ENCODE measurements around the gene SLC39A7. TPM values are rescaled to one million over a fixed set of nuclear protein-coding genes. Genes with fewer than 3 reads are reported as not detected.

SLC39A7 gene
- total and polyA plus RNA-seq, 7 experiments from 2014 or later, result 19.1 to 51.9 (median 24.8) TPM

DNA sequence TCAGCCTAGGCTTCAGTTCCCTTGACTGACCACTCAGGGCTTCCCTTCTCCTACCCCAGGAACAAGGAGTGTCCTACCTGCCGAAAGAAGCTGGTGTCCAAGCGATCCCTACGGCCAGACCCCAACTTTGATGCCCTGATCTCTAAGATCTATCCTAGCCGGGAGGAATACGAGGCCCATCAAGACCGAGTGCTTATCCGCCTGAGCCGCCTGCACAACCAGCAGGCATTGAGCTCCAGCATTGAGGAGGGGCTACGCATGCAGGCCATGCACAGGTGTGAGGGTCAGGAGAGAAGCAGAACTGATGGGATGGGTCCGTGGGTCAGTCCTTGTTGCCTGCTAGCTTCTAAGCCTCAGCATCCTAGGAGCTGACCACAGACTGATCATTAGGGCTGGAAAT is 9.2 kb downstream of the SLC39A7 start:
- H3K27ac Mint-ChIP-seq, result peak overlapping the region in 4 of 9 donors; percentile 87 to 96 (median 92)
- H3K9me3 Mint-ChIP-seq, result peaks cover 0 to 1% (median 0%) of the 10 kb centered on the region in 11 donors
- peaks cover 0 to 3% of the 10 kb centered on the region in 2 donors for H3K27me3 ChIP-seq (ENCODE audit: control insufficient read depth in 2 of 2, insufficient read depth in 2 of 2, low read length in 2 of 2)
- peak overlapping the region in 9 of 10 donors; percentile 6 to 96 (median 84) for H3K4me3 Mint-ChIP-seq
- H3K4me3 ChIP-seq (ENCODE audit: low read length), result no peak overlapping the region
- H3K27me3 Mint-ChIP-seq, result peaks cover 0 to 30% (median 6%) of the 10 kb centered on the region in 5 donors
- peaks cover 18 to 33% of the 10 kb centered on the region in 2 donors for H3K4me1 ChIP-seq (ENCODE audit: control insufficient read depth in 2 of 2, insufficient read depth in 2 of 2, low read length in 2 of 2)
- H3K9me3 ChIP-seq (ENCODE audit: control insufficient read depth in 2 of 3, low read length in 3 of 3), result no peaks in the 10 kb centered on the region
- ChIA-PET POLR2A (interaction anchor here (0.6 to 3.6 kb wide), 4 partner anchors 18 to 1177 kb away, joined by 3 to 31 read pairs (median 14); partner anchors contain the start of genes COL11A2, RPS18 and VPS52), CTCF (interaction anchor here (1.2 kb wide), 1 partner anchor 39 kb away, joined by 4 read pairs; no protein-coding TSS in a partner anchor)
- DNase-seq (no peak), ATAC-seq (no peak)
- intact Hi-C loops (cut with micrococcal nuclease), result loop anchor here (10.0 kb wide), 3 partner anchors 1475 to 2005 kb away; partner anchors contain the start of genes C6orf47 (in 1 of the 2), CLIC1 (in 1 of the 2), CSNK2B (in 1 of the 2) and GPANK1 (in 1 of the 2)
- H3K4me1 Mint-ChIP-seq, result peaks cover 43 to 59% (median 49%) of the 10 kb centered on the region in 7 donors
- H3K36me3 ChIP-seq (ENCODE audit: control insufficient read depth in 2 of 3, insufficient read depth in 3 of 3, low read length in 3 of 3), result peaks cover 0 to 35% (median 6%) of the 10 kb centered on the region in 3 experiments
- no peak overlapping the region for H3K27ac ChIP-seq (ENCODE audit: low read depth, low read length)
- peaks cover 0 to 18% (median 15%) of the 10 kb centered on the region in 5 donors for H3K36me3 Mint-ChIP-seq

DNA sequence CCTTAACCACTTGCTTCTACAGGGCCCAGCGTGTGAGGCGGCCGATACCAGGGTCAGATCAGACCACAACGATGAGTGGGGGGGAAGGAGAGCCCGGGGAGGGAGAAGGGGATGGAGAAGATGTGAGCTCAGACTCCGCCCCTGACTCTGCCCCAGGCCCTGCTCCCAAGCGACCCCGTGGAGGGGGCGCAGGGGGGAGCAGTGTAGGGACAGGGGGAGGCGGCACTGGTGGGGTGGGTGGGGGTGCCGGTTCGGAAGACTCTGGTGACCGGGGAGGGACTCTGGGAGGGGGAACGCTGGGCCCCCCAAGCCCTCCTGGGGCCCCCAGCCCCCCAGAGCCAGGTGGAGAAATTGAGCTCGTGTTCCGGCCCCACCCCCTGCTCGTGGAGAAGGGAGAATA is 10.5 kb downstream of the SLC39A7 start:
- peaks cover 9 to 28% of the 10 kb centered on the region in 2 donors for H3K4me1 ChIP-seq (ENCODE audit: control insufficient read depth in 2 of 2, insufficient read depth in 2 of 2, low read length in 2 of 2)
- H3K4me3 Mint-ChIP-seq, result no peak overlapping the region
- no peak overlapping the region for H3K27ac ChIP-seq (ENCODE audit: low read depth, low read length)
- H3K27me3 ChIP-seq (ENCODE audit: control insufficient read depth in 2 of 2, insufficient read depth in 2 of 2, low read length in 2 of 2), result peaks cover 0 to 3% of the 10 kb centered on the region in 2 donors
- POLR2A ChIA-PET, result interaction anchor here (1.0 kb wide), 1 partner anchor 17 kb away, joined by 4 read pairs; no protein-coding TSS in a partner anchor
- CTCF ChIA-PET, result interaction anchor here (0.8 kb wide), 1 partner anchor 15 kb away, joined by 4 read pairs; no protein-coding TSS in a partner anchor
- peaks cover 35 to 46% (median 37%) of the 10 kb centered on the region in 7 donors for H3K4me1 Mint-ChIP-seq
- peaks cover 0 to 18% (median 15%) of the 10 kb centered on the region in 5 donors for H3K36me3 Mint-ChIP-seq
- H3K9me3 ChIP-seq (ENCODE audit: control insufficient read depth in 2 of 3, low read length in 3 of 3), result no peaks in the 10 kb centered on the region
- H3K36me3 ChIP-seq (ENCODE audit: control insufficient read depth in 2 of 3, insufficient read depth in 3 of 3, low read length in 3 of 3), result peaks cover 0 to 35% (median 6%) of the 10 kb centered on the region in 3 experiments
- no peak overlapping the region for H3K4me3 ChIP-seq (ENCODE audit: low read length)
- ATAC-seq (no peak), DNase-seq (no peak)
- H3K27ac Mint-ChIP-seq, result no peak overlapping the region
- H3K27me3 Mint-ChIP-seq, result peaks cover 0 to 34% (median 6%) of the 10 kb centered on the region in 5 donors
- intact Hi-C loops (cut with micrococcal nuclease), result no loop called here
- H3K9me3 Mint-ChIP-seq, result peaks cover 0 to 1% (median 0%) of the 10 kb centered on the region in 11 donors

GRCh38 chr6:33211666-33212422 is 11.2 kb downstream of the SLC39A7 start:
- peaks cover 0 to 3% of the 10 kb centered on the region in 2 donors for H3K27me3 ChIP-seq (ENCODE audit: control insufficient read depth in 2 of 2, insufficient read depth in 2 of 2, low read length in 2 of 2)
- H3K27ac ChIP-seq (ENCODE audit: low read depth, low read length), result no peak overlapping the region
- peaks cover 0 to 1% (median 0%) of the 10 kb centered on the region in 11 donors for H3K9me3 Mint-ChIP-seq
- peaks cover 0 to 18% (median 15%) of the 10 kb centered on the region in 5 donors for H3K36me3 Mint-ChIP-seq
- DNase-seq, result no peak
- H3K4me3 Mint-ChIP-seq, result peak overlapping the region in 3 of 10 donors; percentile 83 to 88 (median 86)
- H3K4me1 Mint-ChIP-seq, result peaks cover 33 to 43% (median 34%) of the 10 kb centered on the region in 7 donors
- intact Hi-C loops (cut with micrococcal nuclease), result no loop called here
- ChIA-PET POLR2A (interaction anchor here (1.0 kb wide), 1 partner anchor 17 kb away, joined by 4 read pairs; no protein-coding TSS in a partner anchor), CTCF (no interaction called here)
- no peak overlapping the region for H3K4me3 ChIP-seq (ENCODE audit: low read length)
- H3K27ac Mint-ChIP-seq, result no peak overlapping the region
- H3K27me3 Mint-ChIP-seq, result peaks cover 0 to 34% (median 6%) of the 10 kb centered on the region in 5 donors
- no peak for ATAC-seq
- no peaks in the 10 kb centered on the region for H3K9me3 ChIP-seq (ENCODE audit: control insufficient read depth in 2 of 3, low read length in 3 of 3)
- peaks cover 0 to 35% (median 6%) of the 10 kb centered on the region in 3 experiments for H3K36me3 ChIP-seq (ENCODE audit: control insufficient read depth in 2 of 3, insufficient read depth in 3 of 3, low read length in 3 of 3)
- H3K4me1 ChIP-seq (ENCODE audit: control insufficient read depth in 2 of 2, insufficient read depth in 2 of 2, low read length in 2 of 2), result peaks cover 9 to 28% of the 10 kb centered on the region in 2 donors

DNA sequence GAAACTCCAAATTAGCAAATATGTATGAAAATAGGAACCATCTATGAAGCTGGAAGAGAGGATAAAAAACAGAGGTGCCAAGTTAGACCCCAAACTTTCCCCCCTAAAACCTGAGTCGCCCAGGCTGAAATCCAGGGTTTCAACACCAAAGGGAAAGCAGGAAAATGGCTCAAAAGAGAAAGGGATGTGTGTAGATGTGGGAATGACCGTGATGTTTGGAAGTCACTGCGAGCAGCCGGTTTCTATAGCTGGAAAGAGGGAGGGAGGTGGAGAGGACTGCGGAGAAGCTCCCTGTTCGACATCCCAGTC is 12.1 kb downstream of the SLC39A7 start:
- peaks cover 4 to 23% of the 10 kb centered on the region in 2 donors for H3K4me1 ChIP-seq (ENCODE audit: control insufficient read depth in 2 of 2, insufficient read depth in 2 of 2, low read length in 2 of 2)
- Mint-ChIP-seq H3K4me1 (peaks cover 29 to 43% (median 34%) of the 10 kb centered on the region in 7 donors), H3K27me3 (peaks cover 0 to 39% (median 7%) of the 10 kb centered on the region in 5 donors), H3K27ac (peak overlapping the region in 3 of 9 donors; percentile 15 to 31 (median 28)), H3K9me3 (peaks cover 0 to 1% (median 0%) of the 10 kb centered on the region in 11 donors), H3K4me3 (peak overlapping the region; percentile 69 to 88 (median 80)), H3K36me3 (peaks cover 0 to 18% (median 15%) of the 10 kb centered on the region in 5 donors)
- intact Hi-C loops (cut with micrococcal nuclease), result no loop called here
- H3K36me3 ChIP-seq (ENCODE audit: control insufficient read depth in 2 of 3, insufficient read depth in 3 of 3, low read length in 3 of 3), result peaks cover 0 to 35% (median 6%) of the 10 kb centered on the region in 3 experiments
- H3K9me3 ChIP-seq (ENCODE audit: control insufficient read depth in 2 of 3, low read length in 3 of 3), result no peaks in the 10 kb centered on the region
- ATAC-seq (no peak), DNase-seq (no peak)
- peaks cover 0 to 3% of the 10 kb centered on the region in 2 donors for H3K27me3 ChIP-seq (ENCODE audit: control insufficient read depth in 2 of 2, insufficient read depth in 2 of 2, low read length in 2 of 2)
- POLR2A ChIA-PET, result interaction anchor here (0.7 to 1.3 kb wide), 2 partner anchors 13 to 35 kb away, joined by 3 read pairs; no protein-coding TSS in a partner anchor
- H3K27ac ChIP-seq (ENCODE audit: low read depth, low read length), result no peak overlapping the region
- CTCF ChIA-PET, result no interaction called here
- H3K4me3 ChIP-seq (ENCODE audit: low read length), result peak overlapping the region; percentile 47

DNA sequence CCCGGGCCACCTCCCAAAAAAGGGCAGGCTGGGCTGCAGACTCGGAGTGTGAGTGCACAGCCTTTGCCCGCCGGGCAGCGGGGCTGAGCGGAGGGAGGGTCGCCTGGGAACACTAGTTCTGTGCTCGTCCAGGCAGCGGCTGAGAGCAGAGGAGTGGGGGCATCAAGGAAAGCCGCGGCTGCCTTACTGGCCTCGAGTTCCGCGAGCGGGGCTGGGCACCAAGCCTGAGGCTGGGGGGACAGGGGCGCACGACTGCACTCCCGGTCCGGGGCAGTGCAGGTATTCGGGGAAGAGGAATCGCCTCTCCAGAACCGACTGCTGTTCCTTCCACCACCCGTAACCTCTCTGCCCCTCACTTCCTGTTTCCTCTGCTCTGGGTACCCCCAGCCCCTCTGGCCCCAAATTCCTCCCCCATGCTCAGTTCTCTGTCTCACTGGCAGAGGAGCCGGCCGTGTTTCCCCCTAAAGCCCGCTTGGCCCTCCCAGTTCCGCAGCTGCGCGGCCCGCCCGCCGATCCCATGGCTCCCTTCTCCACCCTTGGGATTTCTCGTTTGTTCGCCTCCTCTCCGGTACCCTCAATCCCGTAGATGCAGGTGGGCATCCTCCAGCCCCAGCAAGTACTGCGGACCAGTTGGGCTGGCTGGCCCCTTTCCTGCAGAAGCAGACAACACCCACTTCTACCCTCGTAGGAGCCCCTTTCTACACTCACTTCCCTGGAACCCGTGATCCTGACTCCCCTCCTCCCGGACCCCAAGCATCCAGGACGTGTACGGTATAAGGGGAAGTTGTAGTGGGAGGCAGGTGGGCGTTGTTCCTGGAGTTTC is 12.7 kb downstream of the SLC39A7 start:
- Histone ChIP-seq H3K27ac (ENCODE audit: low read depth, low read length) (no peak overlapping the region), H3K36me3 (ENCODE audit: control insufficient read depth in 2 of 3, insufficient read depth in 3 of 3, low read length in 3 of 3) (peaks cover 0 to 29% (median 6%) of the 10 kb centered on the region in 3 experiments), H3K4me3 (ENCODE audit: low read length) (peak overlapping the region; percentile 47), H3K4me1 (ENCODE audit: control insufficient read depth in 2 of 2, insufficient read depth in 2 of 2, low read length in 2 of 2) (peaks cover 3 to 23% of the 10 kb centered on the region in 2 donors), H3K9me3 (ENCODE audit: control insufficient read depth in 2 of 3, low read length in 3 of 3) (no peaks in the 10 kb centered on the region), H3K27me3 (ENCODE audit: control insufficient read depth in 2 of 2, insufficient read depth in 2 of 2, low read length in 2 of 2) (peaks cover 0 to 3% of the 10 kb centered on the region in 2 donors)
- H3K27ac Mint-ChIP-seq, result peak overlapping the region in 3 of 9 donors; percentile 15 to 74 (median 28)
- peaks cover 29 to 43% (median 34%) of the 10 kb centered on the region in 7 donors for H3K4me1 Mint-ChIP-seq
- H3K4me3 Mint-ChIP-seq, result peak overlapping the region; percentile 69 to 88 (median 80)
- peaks cover 4 to 42% (median 12%) of the 10 kb centered on the region in 5 donors for H3K27me3 Mint-ChIP-seq
- DNase-seq (peak in 3 of 9 donors; percentile 24 to 31 (median 25)), ATAC-seq (peak; percentile 24)
- peaks cover 0 to 1% (median 0%) of the 10 kb centered on the region in 11 donors for H3K9me3 Mint-ChIP-seq
- CTCF ChIA-PET, result no interaction called here
- intact Hi-C loops (cut with micrococcal nuclease), result no loop called here
- H3K36me3 Mint-ChIP-seq, result peaks cover 0 to 18% (median 15%) of the 10 kb centered on the region in 5 donors
- POLR2A ChIA-PET, result interaction anchor here (0.7 to 1.3 kb wide), 2 partner anchors 14 to 35 kb away, joined by 3 read pairs; no protein-coding TSS in a partner anchor

- intact Hi-C loops (cut with micrococcal nuclease), result no loop called here
- no peak overlapping the region for H3K27ac ChIP-seq (ENCODE audit: low read depth, low read length)
- H3K4me1 ChIP-seq (ENCODE audit: control insufficient read depth in 2 of 2, insufficient read depth in 2 of 2, low read length in 2 of 2), result peaks cover 3 to 22% of the 10 kb centered on the region in 2 donors
- DNase-seq (no peak), ATAC-seq (peak; percentile 5)
- ChIA-PET POLR2A (interaction anchor here (1.3 kb wide), 1 partner anchor 34 kb away, joined by 3 read pairs; no protein-coding TSS in a partner anchor), CTCF (no interaction called here)
- Mint-ChIP-seq H3K4me1 (peaks cover 27 to 39% (median 30%) of the 10 kb centered on the region in 7 donors), H3K9me3 (peaks cover 0 to 1% (median 0%) of the 10 kb centered on the region in 11 donors), H3K4me3 (peak overlapping the region in 9 of 10 donors; percentile 69 to 88 (median 81)), H3K36me3 (peaks cover 0 to 18% (median 15%) of the 10 kb centered on the region in 5 donors), H3K27ac (peak overlapping the region in 4 of 9 donors; percentile 15 to 74 (median 24)), H3K27me3 (peaks cover 8 to 46% (median 18%) of the 10 kb centered on the region in 5 donors)
- peaks cover 0 to 3% of the 10 kb centered on the region in 2 donors for H3K27me3 ChIP-seq (ENCODE audit: control insufficient read depth in 2 of 2, insufficient read depth in 2 of 2, low read length in 2 of 2)
- H3K4me3 ChIP-seq (ENCODE audit: low read length), result peak overlapping the region; percentile 47
- no peaks in the 10 kb centered on the region for H3K9me3 ChIP-seq (ENCODE audit: control insufficient read depth in 2 of 3, low read length in 3 of 3)
- H3K36me3 ChIP-seq (ENCODE audit: control insufficient read depth in 2 of 3, insufficient read depth in 3 of 3, low read length in 3 of 3), result peaks cover 0 to 29% (median 6%) of the 10 kb centered on the region in 3 experiments
Measured at GRCh38 chr6:33213989-33214335, 13.3 kb downstream of the SLC39A7 start.

All from naive thymus-derived CD4-positive, alpha-beta T cell (primary cell).